MG63 (cell line): ENCODE measurements around the gene PRKAA2. TPM values are rescaled to one million over a fixed set of nuclear protein-coding genes. Genes with fewer than 3 reads are reported as not detected.

Experiments
- DNase-seq: peaks from one replicate; pipeline ENCODE4 v3.0.0-alpha.2; 2020
- H3K27me3 ChIP-seq: fragments of 250-450 bp; sonication (Bioruptor Pico); 2 replicates; pipeline ENCODE4 v1.5.1; 2020; ENCODE audit warnings: mild to moderate bottlenecking, moderate library complexity
- H3K36me3 ChIP-seq: fragments of 250-450 bp; sonication (Bioruptor Pico); 2 replicates; pipeline ENCODE4 v1.5.1; 2020; ENCODE audit warnings: mild to moderate bottlenecking, moderate library complexity
- H3K4me3 ChIP-seq: fragments of 250-450 bp; sonication (Bioruptor Pico); 2 replicates; pipeline ENCODE4 v1.5.1; 2020; ENCODE audit warnings: mild to moderate bottlenecking, moderate library complexity
- H3K9me3 ChIP-seq: fragments of 250-450 bp; sonication (Bioruptor Pico); 2 replicates; pipeline ENCODE4 v1.5.1; 2020; ENCODE audit warnings: mild to moderate bottlenecking, moderate library complexity
- total RNA-seq: library from RNA; depleted of rRNA; stranded (reverse); fragments of >200 nt; shearing (Covaris generic); gene quantifications from 2 replicates; pipeline ENCODE4 v1.2.3, GENCODE V29; 2014; ENCODE audit warnings: low replicate concordance

The PRKAA2 gene
- total RNA-seq, 1 experiment from 2014 or later: 0.10 TPM

GRCh38 chr1:56683569-56683968, 38.5 kb downstream of the PRKAA2 start:
- Histone ChIP-seq H3K36me3 (no peaks in the 10 kb centered on the region), H3K4me3 (no peak overlapping the region), H3K9me3 (peaks cover 6% of the 10 kb centered on the region), H3K27me3 (no peaks in the 10 kb centered on the region)
- DNase-seq: no peak

- Histone ChIP-seq H3K9me3 (peaks cover 6% of the 10 kb centered on the region), H3K36me3 (no peaks in the 10 kb centered on the region), H3K4me3 (no peak overlapping the region), H3K27me3 (no peaks in the 10 kb centered on the region)
- DNase-seq: no peak
Observed at GRCh38 chr1:56686169-56686568, 41.1 kb downstream of the PRKAA2 start.

GRCh38 chr1:56688522-56689026, 43.5 kb downstream of the PRKAA2 start:
- Histone ChIP-seq H3K36me3 (no peaks in the 10 kb centered on the region), H3K27me3 (no peaks in the 10 kb centered on the region), H3K4me3 (no peak overlapping the region), H3K9me3 (peaks cover 2% of the 10 kb centered on the region)
- DNase-seq: peak; percentile 14

GRCh38 chr1:56696663-56697062, 51.5 kb downstream of the PRKAA2 start:
- Histone ChIP-seq H3K4me3 (no peak overlapping the region), H3K9me3 (no peaks in the 10 kb centered on the region; the same call in 1 of the 2 replicates), H3K36me3 (no peaks in the 10 kb centered on the region), H3K27me3 (no peaks in the 10 kb centered on the region)
- no peak for DNase-seq

DNA sequence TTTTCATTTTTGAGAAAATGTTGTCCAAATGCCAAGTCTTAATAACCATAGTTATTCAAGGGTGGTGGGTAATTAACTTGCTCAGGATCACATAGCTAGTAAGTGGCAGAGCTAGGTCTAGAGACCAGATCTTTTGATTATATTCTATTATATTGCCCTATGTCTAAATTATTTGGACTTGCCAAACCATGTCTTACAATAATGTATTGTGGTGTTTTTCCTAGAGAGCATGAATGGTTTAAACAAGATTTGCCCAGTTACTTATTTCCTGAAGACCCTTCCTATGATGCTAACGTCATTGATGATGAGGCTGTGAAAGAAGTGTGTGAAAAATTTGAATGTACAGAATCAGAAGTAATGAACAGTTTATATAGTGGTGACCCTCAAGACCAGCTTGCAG, 58.6 kb downstream of the PRKAA2 start:
- no peak for DNase-seq
- Histone ChIP-seq H3K9me3 (peaks cover 7% of the 10 kb centered on the region), H3K27me3 (no peaks in the 10 kb centered on the region), H3K4me3 (no peak overlapping the region), H3K36me3 (no peaks in the 10 kb centered on the region)

DNA sequence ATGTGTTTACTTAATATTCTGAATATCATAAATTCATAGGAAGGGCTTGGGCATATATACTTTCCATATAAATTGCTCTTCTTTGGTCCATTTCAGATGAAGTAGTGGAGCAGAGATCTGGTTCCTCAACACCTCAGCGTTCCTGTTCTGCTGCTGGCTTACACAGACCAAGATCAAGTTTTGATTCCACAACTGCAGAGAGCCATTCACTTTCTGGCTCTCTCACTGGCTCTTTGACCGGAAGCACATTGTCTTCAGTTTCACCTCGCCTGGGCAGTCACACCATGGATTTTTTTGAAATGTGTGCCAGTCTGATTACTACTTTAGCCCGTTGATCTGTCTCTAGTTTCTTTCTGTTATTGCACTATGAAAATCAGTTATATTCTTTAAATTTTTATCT, 62.3 kb downstream of the PRKAA2 start:
- Histone ChIP-seq H3K9me3 (peaks cover 7% of the 10 kb centered on the region), H3K27me3 (no peaks in the 10 kb centered on the region)

GRCh38 chr1:56709269-56709880, 64.3 kb downstream of the PRKAA2 start:
- no peaks in the 10 kb centered on the region for H3K36me3 ChIP-seq
- DNase-seq: no peak
- H3K27me3 ChIP-seq: no peaks in the 10 kb centered on the region
- H3K4me3 ChIP-seq: no peak overlapping the region
- peaks cover under 1% of the 10 kb centered on the region; the same call in 1 of the 2 replicates for H3K9me3 ChIP-seq

More for the DNA sequence above, 62.3 kb downstream of the PRKAA2 start:
- H3K36me3 ChIP-seq: no peaks in the 10 kb centered on the region
- DNase-seq: no peak
- H3K4me3 ChIP-seq: no peak overlapping the region

GRCh38 chr1:56709995-56710394, 64.9 kb downstream of the PRKAA2 start:
- Histone ChIP-seq H3K9me3 (no peaks in the 10 kb centered on the region), H3K27me3 (no peaks in the 10 kb centered on the region), H3K4me3 (no peak overlapping the region), H3K36me3 (no peaks in the 10 kb centered on the region)
- no peak for DNase-seq

- Histone ChIP-seq H3K27me3 (no peaks in the 10 kb centered on the region), H3K36me3 (no peaks in the 10 kb centered on the region), H3K4me3 (no peak overlapping the region), H3K9me3 (no peaks in the 10 kb centered on the region)
- DNase-seq: no peak
Observed at GRCh38 chr1:56710646-56711045, 65.5 kb downstream of the PRKAA2 start.

GRCh38 chr1:56712150-56712549, 67.0 kb downstream of the PRKAA2 start:
- Histone ChIP-seq H3K27me3 (no peaks in the 10 kb centered on the region), H3K4me3 (no peak overlapping the region), H3K9me3 (no peaks in the 10 kb centered on the region), H3K36me3 (no peaks in the 10 kb centered on the region)
- DNase-seq: no peak

DNA sequence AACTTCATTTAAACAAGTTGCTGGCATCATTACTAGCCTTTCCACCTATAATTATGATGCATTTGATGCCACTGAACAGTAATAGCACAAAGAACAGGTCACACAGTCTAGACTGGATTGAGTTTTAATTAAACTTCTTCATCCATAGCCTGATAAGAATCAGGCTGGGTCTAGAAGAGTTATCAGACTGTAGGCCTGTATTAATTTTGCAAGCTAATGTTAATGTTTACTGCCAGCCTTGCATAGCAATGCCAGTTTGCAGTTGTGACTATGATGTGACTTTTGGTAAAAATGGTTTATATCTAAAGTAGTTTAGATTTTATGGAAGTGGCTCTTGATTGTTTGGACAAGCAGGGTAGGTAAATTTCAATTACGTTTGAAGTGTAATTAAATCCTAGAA, 68.0 kb downstream of the PRKAA2 start:
- H3K9me3 ChIP-seq: no peaks in the 10 kb centered on the region
- DNase-seq: no peak
- H3K27me3 ChIP-seq: no peaks in the 10 kb centered on the region
- no peaks in the 10 kb centered on the region for H3K36me3 ChIP-seq
- no peak overlapping the region for H3K4me3 ChIP-seq

- Histone ChIP-seq H3K9me3 (no peaks in the 10 kb centered on the region), H3K4me3 (no peak overlapping the region), H3K36me3 (no peaks in the 10 kb centered on the region), H3K27me3 (no peaks in the 10 kb centered on the region)
- no peak for DNase-seq
Observed at GRCh38 chr1:56715156-56715555, 70.0 kb downstream of the PRKAA2 start.

- H3K4me3 ChIP-seq: no peak overlapping the region
- no peak for DNase-seq
- H3K36me3 ChIP-seq: no peaks in the 10 kb centered on the region
- no peaks in the 10 kb centered on the region for H3K27me3 ChIP-seq
- no peaks in the 10 kb centered on the region for H3K9me3 ChIP-seq
Observed at GRCh38 chr1:56719171-56719570, 74.1 kb downstream of the PRKAA2 start.

DNA sequence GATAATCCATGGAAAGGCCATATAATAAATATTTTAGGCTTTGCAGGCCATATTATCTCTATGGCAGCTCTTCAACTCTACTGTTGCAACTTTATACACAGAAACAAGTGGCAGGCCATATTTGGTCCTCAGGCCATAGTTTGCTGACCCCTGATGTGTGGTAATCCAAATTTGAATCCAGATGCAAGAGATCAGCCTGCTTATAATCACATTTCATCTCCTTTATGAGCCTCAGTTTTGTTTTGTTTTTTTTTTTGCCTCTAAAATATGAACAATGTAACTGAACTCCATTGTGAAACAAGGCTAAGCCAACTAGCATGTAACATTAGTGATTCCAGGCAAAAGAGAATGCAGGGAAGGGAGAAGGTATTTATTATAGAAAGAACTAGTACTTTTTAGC, 81.6 kb downstream of the PRKAA2 start:
- Histone ChIP-seq H3K4me3 (no peak overlapping the region), H3K27me3 (no peaks in the 10 kb centered on the region), H3K36me3 (no peaks in the 10 kb centered on the region), H3K9me3 (no peaks in the 10 kb centered on the region)
- no peak for DNase-seq

GRCh38 chr1:56728964-56729363, 83.8 kb downstream of the PRKAA2 start:
- no peaks in the 10 kb centered on the region for H3K36me3 ChIP-seq
- DNase-seq: no peak
- H3K27me3 ChIP-seq: peaks cover 3% of the 10 kb centered on the region; the same call in 1 of the 2 replicates
- no peaks in the 10 kb centered on the region for H3K9me3 ChIP-seq
- H3K4me3 ChIP-seq: no peak overlapping the region

- Histone ChIP-seq H3K4me3 (no peak overlapping the region), H3K9me3 (no peaks in the 10 kb centered on the region), H3K36me3 (no peaks in the 10 kb centered on the region), H3K27me3 (peaks cover 2% of the 10 kb centered on the region; the same call in 1 of the 2 replicates)
- DNase-seq: no peak
Observed at GRCh38 chr1:56745231-56745630, 100.1 kb downstream of the PRKAA2 start.

DNA sequence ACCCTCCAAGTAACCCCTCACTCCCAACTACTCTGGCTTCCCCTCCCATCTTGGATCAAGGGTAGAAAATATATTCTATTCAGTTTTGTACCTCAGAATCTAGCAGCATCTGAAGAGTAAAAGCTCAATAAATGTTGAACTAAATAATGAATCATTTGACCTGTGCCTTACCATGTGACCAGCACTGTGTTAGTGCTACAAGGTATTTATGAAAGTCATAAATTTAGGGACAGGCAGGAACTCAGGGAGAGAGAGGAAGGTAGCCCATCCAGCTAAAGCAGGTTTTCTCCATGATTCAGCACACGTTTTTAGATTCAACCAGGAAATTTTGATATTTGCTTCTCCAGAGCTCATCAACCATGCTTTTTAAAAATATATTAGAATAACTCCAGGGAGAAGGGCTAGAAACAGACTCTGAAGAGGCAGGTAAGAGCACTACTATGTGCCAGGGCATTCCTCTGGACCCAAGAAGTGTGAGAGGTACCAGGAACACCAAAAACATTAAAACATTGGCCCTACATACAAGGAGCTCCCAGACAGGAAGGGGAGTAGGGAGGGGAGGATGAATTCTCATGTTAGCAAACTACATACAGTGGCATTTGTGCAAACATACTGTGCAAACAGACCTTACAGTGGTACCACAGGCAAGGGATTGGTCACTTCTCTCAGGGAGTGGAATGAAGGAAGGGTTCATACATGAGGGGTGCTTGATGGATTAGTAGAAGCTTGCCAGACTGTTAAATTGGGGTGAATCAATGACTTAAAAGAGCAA, 109.8 kb downstream of the PRKAA2 start:
- no peak for DNase-seq
- peaks cover 7% of the 10 kb centered on the region; the same call in 1 of the 2 replicates for H3K27me3 ChIP-seq
- no peaks in the 10 kb centered on the region for H3K9me3 ChIP-seq
- H3K36me3 ChIP-seq: no peaks in the 10 kb centered on the region
- H3K4me3 ChIP-seq: no peak overlapping the region

DNA sequence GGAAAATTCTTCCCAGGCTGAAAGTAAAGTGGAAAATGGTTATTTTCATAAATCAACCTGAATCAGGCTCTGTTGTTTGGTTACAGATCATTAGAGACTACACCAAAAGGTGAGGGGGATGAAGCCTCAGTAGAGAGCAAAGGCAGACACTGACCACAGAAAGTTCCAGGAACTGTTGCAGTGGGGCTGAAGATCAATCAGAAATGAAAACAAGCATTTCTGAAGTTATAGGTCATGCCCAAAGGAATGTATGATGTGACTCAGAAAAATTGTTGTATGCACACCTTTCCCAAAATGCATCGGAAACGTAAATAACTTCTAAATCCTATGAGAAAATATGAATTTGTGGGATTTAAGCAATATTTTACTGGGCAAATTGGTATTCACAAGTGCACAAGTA, 110.8 kb downstream of the PRKAA2 start:
- no peak for DNase-seq
- H3K36me3 ChIP-seq: no peaks in the 10 kb centered on the region
- H3K27me3 ChIP-seq: peaks cover 7% of the 10 kb centered on the region; the same call in 1 of the 2 replicates
- no peak overlapping the region for H3K4me3 ChIP-seq
- no peaks in the 10 kb centered on the region for H3K9me3 ChIP-seq
